ENCODE data around the gene TTC28.

Gene TTC28

DNA sequence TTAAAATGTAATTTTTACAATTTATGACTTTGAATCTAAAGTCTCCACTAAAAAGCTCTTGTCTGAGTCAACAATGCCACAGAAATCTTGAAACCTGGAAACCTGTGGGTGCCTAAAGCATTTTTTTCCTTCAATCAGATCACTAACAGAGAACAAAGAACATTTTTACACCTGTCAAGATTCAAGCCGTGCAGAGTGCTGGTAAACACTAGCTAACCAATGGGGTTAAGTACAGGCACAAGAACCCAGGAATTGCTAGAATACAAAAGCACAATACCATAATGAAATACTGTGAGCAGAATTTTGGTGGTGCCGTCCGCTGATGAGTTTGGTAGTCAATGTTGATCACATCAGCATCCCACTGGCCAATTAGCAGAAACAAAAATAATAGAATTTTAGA, 380.3 kb downstream of the TTC28 start:
- Mint-ChIP-seq H3K36me3 (ENCODE audit: low read depth) (peaks cover 2% of the 10 kb centered on the region), H3K9me3 (no peaks in the 10 kb centered on the region), H3K27ac (no peak overlapping the region), H3K4me3 (no peak overlapping the region), H3K27me3 (ENCODE audit: low read depth) (no peaks in the 10 kb centered on the region), H3K4me1 (no peaks in the 10 kb centered on the region)
- TF ChIP-seq, protein P1, sequence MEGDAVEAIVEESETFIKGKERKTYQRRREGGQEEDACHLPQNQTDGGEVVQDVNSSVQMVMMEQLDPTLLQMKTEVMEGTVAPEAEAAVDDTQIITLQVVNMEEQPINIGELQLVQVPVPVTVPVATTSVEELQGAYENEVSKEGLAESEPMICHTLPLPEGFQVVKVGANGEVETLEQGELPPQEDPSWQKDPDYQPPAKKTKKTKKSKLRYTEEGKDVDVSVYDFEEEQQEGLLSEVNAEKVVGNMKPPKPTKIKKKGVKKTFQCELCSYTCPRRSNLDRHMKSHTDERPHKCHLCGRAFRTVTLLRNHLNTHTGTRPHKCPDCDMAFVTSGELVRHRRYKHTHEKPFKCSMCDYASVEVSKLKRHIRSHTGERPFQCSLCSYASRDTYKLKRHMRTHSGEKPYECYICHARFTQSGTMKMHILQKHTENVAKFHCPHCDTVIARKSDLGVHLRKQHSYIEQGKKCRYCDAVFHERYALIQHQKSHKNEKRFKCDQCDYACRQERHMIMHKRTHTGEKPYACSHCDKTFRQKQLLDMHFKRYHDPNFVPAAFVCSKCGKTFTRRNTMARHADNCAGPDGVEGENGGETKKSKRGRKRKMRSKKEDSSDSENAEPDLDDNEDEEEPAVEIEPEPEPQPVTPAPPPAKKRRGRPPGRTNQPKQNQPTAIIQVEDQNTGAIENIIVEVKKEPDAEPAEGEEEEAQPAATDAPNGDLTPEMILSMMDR (IDR thresholded peaks at IDR 0.05; ENCODE audit: unreplicated experiment in 3 of 3): no peak

DNA sequence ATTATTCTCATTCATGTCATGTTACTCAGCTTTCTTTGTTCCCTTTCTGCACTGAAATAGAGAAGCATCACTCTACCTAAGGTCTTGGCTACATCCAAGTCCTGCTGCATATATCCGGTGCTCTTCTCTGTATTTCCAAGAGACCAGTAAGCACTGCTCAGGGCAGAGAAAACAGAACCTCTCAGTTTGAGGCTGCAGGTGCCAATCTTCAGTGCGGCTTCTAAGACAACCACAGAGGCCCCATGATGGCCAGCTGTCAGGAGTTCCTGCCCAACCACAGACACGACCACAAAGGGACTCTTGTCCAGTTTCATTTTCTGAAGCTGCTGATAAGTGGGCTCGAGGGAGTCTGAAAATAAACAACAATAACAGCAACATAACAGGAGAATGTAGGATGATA, 382.1 kb downstream of the TTC28 start:
- Mint-ChIP-seq H3K9me3 (no peaks in the 10 kb centered on the region), H3K4me1 (no peaks in the 10 kb centered on the region), H3K27me3 (ENCODE audit: low read depth) (no peaks in the 10 kb centered on the region), H3K4me3 (no peak overlapping the region), H3K36me3 (ENCODE audit: low read depth) (peaks cover 9% of the 10 kb centered on the region), H3K27ac (no peak overlapping the region)
- TF ChIP-seq, protein P1 (IDR thresholded peaks at IDR 0.05; ENCODE audit: unreplicated experiment in 3 of 3): no peak

DNA sequence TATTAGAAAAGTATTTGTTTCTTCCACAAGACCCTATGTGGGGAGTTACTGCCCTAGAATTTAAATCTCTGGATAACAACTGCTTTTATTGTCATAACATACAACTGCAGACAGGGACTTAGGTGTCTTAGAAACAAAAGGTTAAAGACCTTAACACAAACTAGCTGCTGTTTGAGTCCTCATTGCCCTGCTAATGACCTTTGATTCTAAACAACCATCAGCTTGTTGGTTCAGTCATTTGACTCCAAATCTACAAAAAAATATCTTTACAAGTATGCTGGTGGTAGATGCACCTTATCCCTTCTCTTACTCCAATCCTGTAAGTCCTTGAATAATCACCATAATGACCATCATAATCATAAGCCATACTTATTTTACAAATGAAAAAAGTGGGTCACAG, 383.2 kb downstream of the TTC28 start:
- H3K4me1 Mint-ChIP-seq: no peaks in the 10 kb centered on the region
- H3K9me3 Mint-ChIP-seq: no peaks in the 10 kb centered on the region

DNA sequence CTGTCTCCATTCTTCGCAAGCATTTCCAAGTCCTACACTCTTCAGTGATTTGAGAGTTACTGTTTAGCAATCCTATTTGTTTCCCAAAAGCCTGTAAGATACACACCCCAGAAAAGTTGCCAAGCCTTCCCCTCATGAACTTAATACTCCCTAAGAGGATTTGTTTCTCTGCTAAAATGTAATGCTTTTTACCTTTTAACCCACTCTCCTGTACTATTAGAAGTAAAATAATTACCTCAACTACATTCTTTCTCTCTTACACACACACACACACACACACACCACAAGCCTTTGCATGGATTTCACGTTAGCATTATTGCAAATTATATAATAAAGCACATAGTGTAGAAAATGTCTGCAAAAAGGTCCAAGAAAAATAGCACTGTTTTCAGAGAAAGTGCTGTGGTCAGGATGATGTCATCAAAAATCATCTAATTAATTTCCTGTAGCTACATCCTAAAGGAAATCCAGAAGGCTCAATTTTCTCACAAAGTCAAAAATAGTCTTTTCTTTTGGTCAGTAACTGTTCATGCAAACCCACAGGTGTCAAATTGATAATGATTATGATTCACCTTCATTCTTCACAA, 396.5 kb downstream of the TTC28 start:
- Mint-ChIP-seq H3K4me3 (no peak overlapping the region), H3K27ac (peak overlapping the region; percentile 15 to 84 (median 35)), H3K36me3 (ENCODE audit: low read depth) (no peaks in the 10 kb centered on the region), H3K9me3 (no peaks in the 10 kb centered on the region), H3K4me1 (peaks cover 14% of the 10 kb centered on the region), H3K27me3 (ENCODE audit: low read depth) (no peaks in the 10 kb centered on the region)
- TF ChIP-seq, protein P1 (IDR thresholded peaks at IDR 0.05; ENCODE audit: unreplicated experiment in 3 of 3): no peak

More for the DNA sequence above, 383.2 kb downstream of the TTC28 start:
- Mint-ChIP-seq H3K27ac (no peak overlapping the region), H3K36me3 (ENCODE audit: low read depth) (peaks cover 9% of the 10 kb centered on the region), H3K4me3 (no peak overlapping the region), H3K27me3 (ENCODE audit: low read depth) (no peaks in the 10 kb centered on the region)
- TF ChIP-seq, protein P1 (IDR thresholded peaks at IDR 0.05; ENCODE audit: unreplicated experiment in 3 of 3): no peak

DNA sequence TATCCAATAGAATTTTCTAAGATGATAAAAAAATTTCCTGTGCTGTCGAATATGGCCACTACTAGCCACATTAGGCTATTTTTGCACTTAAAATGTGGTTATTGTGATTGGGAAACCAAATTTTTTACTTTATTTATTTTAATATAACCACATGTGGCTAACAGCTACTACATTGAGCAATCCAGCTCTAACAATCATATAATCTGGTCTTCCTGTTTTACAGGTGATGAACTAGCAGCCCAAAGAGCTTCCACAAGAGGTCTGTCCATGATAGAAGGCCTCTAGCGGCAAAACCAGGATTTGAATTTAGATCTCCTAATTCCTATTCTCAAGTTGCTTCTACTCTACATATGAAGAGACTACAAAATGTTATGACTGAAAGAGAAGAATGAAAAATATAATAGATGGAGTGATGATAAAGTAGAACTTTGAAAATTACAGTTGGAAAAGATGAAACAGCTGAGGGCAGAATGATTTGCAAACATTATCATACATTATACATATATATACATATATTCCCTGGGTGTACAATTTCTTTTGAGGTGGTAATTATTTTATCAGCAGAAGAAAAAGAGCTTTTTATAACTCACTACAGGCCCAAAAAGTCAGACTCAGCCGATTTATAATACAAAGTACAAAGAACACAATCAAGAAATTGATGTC, 397.1 kb downstream of the TTC28 start:
- no peaks in the 10 kb centered on the region for H3K9me3 Mint-ChIP-seq
- peaks cover 14% of the 10 kb centered on the region for H3K4me1 Mint-ChIP-seq
- H3K27me3 Mint-ChIP-seq (ENCODE audit: low read depth): no peaks in the 10 kb centered on the region
- TF ChIP-seq, protein P1 (IDR thresholded peaks at IDR 0.05; ENCODE audit: unreplicated experiment in 3 of 3): no peak
- H3K27ac Mint-ChIP-seq: peak overlapping the region; percentile 15 to 84 (median 35)
- H3K36me3 Mint-ChIP-seq (ENCODE audit: low read depth): no peaks in the 10 kb centered on the region
- H3K4me3 Mint-ChIP-seq: no peak overlapping the region

DNA sequence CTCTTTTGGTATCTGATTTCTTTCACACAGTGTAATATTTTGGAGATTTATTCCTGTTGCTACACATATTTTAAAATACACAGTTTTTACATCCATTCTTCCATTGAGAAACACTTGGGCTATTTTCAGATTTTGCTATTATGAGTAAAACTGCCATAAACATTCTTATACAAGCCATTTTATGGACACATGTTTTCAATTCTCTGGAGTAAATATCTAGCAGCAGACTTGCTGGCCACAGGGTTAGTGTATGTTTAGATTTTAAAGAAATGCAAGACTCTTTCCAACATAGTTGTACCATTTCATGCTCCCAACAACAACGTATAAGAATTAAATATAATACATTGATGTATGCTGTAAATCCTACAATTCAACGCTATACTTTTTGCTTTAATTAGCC, 399.8 kb downstream of the TTC28 start:
- Mint-ChIP-seq H3K9me3 (no peaks in the 10 kb centered on the region), H3K36me3 (ENCODE audit: low read depth) (no peaks in the 10 kb centered on the region), H3K4me1 (peaks cover 14% of the 10 kb centered on the region), H3K4me3 (no peak overlapping the region), H3K27ac (no peak overlapping the region), H3K27me3 (ENCODE audit: low read depth) (no peaks in the 10 kb centered on the region)
- TF ChIP-seq, protein P1 (IDR thresholded peaks at IDR 0.05; ENCODE audit: unreplicated experiment in 3 of 3): no peak

Measured in nephron (organoid).